ENCODE results near the gene CCDC57.
A peak's percentile ranks its signal among the peaks of the same experiment; 100 is the strongest.

The CCDC57 gene

DNA sequence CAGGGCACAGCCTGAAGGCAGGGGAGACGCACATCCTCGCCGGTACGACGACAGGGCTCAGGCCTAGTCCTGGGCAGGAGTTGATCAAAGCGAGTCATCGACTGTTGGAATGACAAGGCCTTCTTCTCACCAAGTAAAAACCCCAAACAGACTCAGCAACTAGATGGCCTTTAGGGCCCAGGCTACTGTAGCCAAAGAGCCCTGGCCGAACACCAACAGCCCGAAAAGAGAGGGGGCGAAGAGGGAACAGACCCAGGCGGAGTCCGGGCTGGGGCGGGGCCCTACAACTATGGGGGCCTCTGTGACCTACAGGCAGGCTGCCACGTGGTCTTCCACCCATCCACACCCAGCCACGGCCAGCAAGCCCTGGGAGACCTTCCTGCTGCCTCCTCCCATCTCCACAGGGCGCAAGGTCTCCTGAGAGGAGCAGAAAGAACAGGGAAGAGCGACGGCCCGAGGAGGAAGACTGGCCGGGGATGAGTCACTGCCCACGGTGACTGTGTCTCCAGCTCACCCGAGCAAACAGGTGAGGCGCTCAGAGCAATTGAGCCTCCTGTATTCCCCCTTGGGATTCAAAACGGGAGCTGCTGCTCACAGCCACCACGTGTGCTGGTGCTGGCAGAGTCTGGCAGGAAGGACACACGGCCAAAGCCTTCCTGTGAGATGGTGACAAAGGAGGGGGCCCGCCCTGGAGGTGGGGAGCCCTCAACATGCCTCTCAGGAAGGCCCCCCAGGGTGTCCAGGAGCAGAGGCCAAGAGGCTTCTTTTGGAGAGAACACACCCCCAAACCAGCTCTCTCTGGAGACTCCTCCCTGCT lies 33.9 kb upstream of the CCDC57 start:
- DNase-seq (ENCODE audit: low spot score): no peak

GRCh38 chr17:82246040-82246364 lies 33.4 kb upstream of the CCDC57 start:
- DNase-seq (ENCODE audit: low spot score): no peak

- no peak for DNase-seq (ENCODE audit: low spot score)
Observed at GRCh38 chr17:82245134-82246039, 32.7 kb upstream of the CCDC57 start.

GRCh38 chr17:82244413-82245133 lies 31.9 kb upstream of the CCDC57 start:
- DNase-seq (ENCODE audit: low spot score): no peak

DNA sequence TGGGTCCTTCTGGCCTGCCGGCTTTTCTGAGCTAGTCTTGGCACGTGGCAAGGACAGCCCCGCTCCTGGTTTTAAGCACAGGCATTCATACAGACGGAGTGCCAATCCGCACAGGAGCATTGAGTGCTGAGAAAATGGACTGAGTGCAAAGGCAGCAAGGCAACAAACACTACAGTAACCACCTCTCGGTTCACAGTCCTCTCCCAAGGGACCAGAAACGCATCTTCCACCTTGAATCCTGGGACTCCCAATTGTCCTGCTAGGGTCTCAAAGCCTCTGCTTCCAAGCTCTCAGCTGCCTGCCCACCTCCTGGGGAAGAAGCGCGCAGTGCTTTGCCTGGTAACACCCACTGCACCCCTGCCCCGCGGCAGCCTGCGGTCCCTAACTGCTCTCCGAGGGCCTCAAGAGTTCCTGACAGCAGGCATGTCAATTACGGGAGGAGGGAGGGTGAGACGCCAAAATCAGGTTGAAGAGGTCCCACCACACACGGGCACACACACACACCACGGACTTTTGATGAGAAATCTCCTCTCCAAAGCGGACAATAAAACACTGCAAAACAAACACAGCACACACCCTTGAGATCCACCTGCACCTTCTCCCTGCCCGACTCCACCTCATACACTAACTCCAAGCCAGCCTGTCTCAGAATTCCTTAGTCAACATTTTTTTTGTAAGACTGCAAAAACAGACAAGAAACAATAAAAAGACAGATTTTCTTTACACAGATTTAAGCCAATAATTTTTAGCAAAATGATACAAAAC lies 31.2 kb upstream of the CCDC57 start:
- no peak for DNase-seq (ENCODE audit: low spot score)

- DNase-seq (ENCODE audit: low spot score): no peak
Observed at GRCh38 chr17:82242977-82243647, 30.5 kb upstream of the CCDC57 start.

DNA sequence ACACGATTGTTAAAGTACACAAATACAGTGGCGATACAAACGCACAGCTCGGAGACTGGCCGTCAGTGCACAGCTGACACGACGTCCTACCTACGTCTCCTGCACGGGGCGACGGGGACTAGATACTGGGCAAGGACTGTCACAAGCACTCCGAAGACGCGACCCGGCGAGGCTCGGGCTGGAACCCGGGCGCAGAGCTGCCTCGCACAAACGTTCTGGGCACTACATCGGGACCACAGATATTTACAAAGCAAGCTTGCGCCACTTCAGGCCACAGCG lies 30.0 kb upstream of the CCDC57 start:
- DNase-seq (ENCODE audit: low spot score): no peak

DNA sequence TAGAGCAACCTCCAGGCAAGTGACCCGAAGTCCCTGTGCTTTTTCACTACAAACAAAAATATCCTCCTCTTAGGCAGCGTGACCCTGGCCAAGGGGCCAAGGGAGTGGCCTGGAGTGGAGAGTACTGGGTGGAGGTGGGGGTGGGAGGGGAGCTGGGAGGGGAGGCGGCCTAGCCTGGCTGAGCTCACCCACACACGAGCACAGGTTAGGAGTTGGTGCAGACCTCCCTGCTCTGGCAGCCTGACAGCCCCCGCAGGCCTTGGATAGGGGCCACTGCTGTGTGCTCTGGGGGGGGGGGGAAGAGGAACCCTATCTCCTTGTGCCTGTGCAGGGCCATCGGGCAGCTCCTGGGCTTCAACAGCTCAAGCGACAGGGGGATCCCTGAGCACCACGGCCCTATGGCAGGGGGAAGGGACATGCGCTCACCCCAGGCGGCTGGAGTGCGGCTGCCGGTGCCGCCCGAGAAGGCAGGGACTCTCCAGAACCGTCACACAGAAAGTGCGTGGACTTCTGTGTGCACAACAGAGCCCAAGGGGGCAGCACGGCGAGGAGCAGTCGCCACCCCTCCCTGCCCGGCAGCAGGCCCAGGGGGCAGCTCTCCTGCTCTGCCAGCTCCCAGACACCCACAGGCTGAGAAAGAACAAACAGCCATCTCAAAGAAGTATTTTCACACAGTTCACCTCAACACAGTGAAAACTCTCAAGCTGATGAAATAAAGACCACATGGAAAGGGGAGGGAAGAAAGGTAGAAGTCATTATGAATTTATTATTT lies 29.5 kb upstream of the CCDC57 start:
- no peak for DNase-seq (ENCODE audit: low spot score)

GRCh38 chr17:82241183-82241925 lies 28.7 kb upstream of the CCDC57 start:
- no peak for DNase-seq (ENCODE audit: low spot score)

DNA sequence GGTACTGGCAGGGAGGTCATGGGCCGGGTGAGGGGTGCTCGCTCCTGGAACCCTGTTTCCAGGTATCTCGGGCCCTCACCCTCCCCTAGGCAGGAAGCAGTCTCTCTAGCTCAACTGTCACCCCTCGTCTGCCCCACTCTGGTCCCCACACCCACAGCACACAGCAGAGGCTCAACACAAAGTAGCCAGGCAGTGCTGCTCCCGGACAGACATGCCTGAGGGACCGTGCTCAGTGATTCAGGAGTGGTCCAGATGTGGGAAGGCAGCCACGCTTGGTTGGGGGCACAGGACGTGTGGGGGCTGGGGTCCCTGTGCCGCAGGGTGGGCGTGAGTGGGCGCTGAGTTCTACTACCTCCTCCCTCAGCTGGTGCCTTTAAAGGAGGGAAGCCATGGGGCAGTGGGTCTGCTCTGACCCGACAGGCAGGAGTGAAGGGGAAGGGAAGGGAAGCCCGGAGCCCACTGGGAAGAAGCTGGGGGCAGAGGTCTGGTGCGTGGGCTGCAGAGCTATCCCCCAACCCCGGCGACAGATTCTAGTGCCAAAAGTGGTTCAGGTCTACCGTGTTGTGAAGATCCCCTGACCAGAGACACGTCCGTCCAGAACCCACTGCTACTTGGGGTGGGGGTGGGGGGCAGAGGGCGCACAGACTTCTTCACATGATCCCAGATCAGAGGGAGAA lies 28.0 kb upstream of the CCDC57 start:
- no peak for DNase-seq (ENCODE audit: low spot score)

DNA sequence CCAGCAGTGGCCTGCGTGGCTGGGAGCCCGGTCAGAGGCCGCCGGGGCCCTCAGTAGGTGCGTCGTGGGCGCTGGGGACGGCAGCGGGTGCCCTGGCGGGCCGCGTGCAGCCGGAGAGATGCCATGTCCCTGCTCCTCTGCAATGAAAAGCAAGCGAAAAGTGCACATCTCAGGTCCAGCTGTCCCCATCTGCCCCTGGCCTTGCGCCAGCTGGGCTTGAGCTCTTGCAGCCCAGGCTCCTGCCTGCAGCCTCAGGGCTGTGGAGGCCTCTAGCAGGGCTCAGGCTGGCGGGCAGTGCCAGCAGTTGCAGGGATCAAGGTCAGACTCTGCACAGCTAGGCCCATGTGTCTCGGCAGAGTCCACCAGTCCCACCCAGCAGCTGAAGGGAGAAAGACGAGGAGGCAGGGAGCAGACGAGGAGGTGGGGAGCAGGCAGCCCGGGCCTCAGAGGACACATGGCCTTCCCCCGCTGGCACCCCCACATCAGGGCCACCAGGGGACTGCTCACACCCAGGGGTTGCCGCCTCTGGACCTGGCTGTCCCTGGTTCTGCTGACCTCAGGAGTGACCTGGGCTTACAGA lies 27.4 kb upstream of the CCDC57 start:
- DNase-seq (ENCODE audit: low spot score): no peak

DNA sequence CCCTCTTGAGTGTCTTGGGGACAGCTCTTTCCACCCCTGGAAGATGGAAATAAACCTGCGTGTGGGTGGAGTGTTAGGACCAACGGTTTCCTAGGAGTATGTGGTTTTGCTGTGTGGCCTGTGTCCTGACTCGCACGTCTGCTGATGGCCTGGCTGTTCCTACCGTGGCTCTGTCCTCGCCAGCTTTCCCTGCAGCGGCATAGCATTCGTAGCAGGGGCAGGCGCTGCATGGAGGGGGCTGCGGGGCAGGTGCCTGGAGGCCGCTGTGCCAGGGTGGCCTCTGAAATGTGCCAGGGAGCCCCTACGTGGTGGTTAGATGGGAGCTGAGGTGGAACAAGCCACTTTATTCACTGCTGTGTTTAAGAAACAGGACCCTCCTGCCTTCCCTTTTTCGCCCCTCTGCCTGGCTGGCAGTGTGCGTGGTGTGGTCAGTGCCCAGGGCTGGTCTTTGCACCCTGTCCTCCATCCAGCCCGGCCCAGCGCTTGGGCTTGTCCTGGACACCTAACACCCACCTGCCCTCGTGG lies 26.8 kb upstream of the CCDC57 start:
- no peak for DNase-seq (ENCODE audit: low spot score)

DNA sequence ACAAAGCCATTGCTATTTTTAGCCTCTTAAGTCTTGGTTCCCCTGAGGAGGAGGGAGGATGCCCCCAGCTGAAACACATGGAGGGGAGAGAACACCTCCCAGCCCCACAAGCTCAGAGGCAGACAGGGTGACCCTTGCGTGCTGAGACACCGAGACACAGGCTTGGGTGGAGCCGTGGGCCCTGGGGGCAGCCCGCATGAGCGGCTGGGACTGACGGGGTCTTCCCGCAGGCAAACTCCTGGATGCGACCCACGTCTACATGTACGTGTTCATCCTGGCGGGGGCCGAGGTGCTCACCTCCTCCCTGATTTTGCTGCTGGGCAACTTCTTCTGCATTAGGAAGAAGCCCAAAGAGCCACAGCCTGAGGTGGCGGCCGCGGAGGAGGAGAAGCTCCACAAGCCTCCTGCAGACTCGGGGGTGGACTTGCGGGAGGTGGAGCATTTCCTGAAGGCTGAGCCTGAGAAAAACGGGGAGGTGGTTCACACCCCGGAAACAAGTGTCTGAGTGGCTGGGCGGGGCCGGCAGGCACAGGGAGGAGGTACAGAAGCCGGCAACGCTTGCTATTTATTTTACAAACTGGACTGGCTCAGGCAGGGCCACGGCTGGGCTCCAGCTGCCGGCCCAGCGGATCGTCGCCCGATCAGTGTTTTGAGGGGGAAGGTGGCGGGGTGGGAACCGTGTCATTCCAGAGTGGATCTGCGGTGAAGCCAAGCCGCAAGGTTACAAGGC lies 26.0 kb upstream of the CCDC57 start:
- DNase-seq (ENCODE audit: low spot score): no peak

DNA sequence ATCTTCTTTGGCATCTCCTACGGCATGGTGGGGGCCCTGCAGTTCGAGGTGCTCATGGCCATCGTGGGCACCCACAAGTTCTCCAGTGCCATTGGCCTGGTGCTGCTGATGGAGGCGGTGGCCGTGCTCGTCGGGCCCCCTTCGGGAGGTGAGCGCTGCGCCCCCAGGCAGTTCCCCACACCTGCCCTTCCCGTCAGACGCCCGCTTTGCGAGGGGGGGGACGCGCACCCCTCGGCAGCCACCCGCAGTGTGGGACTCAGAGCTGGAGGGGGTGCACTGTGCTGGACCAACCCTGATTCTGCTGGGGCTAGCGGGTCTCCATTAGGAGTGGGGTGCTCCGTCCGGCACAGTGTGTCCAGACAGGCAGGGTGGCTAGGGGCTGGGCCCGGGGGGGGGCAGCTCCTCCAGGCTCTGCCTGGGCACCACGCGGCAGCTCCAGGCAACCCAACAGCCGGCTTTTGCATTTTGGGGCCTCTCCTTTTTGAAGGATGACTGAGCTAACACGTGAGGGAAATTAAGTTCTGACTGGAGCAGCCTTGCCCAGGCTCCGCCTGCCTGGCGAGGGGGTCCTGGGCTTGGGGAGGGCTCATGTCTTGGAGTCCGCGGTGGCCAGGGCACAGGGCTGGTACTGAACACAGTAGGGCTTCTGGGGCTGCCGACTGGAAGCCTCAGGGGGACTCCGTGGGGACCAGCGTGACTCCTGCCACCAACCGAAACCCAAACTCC lies 25.3 kb upstream of the CCDC57 start:
- no peak for DNase-seq (ENCODE audit: low spot score)

GRCh38 chr17:82237083-82237745 lies 24.6 kb upstream of the CCDC57 start:
- DNase-seq (ENCODE audit: low spot score): no peak

DNA sequence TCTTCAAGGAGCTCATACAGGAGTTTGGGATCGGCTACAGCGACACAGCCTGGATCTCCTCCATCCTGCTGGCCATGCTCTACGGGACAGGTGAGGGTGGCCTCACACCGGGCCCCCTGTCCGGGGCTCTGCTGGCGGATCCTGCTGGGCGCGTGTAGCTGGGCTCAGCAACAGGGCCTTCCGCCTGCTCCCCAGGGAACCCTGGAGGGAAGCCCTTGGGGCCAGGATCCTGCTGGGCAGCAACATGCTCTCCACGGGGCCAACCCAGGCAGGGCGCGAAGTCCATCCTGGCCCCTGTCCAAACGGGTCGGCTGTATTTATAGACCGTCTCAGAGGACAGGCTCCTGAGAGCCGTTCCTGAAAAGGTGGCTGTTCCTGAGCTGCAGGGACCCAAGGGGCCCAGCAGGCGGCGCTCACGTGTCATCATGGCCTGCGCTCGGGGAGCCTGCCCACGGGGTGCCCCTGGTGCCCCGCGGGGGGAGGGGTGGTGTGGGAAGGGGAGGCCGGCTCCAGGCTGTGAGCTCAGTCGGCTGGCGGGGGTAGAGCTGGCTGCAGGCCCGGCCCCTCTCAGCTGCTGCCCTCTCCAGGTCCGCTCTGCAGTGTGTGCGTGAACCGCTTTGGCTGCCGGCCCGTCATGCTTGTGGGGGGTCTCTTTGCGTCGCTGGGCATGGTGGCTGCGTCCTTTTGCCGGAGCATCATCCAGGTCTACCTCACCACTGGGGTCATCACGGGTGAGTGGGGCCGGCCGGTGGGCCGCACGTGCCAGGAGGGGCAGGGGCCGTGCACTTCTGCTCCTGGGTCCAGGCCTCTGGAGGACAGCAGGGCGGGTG lies 23.7 kb upstream of the CCDC57 start:
- peak; percentile 90 for DNase-seq (ENCODE audit: low spot score)

Measured in ecto neural progenitor cell (in vitro differentiated cells).